Islet of Langerhans (tissue), 1 donor: ENCODE data around the gene AP5Z1.

Experiments
- FAIRE-seq: peaks from one replicate; lab custom pipeline; 2011; peaks lifted over from hg19 to GRCh38; lab: Jason Lieb, UNC

AP5Z1 gene

GRCh38 chr7:4775250-4775847 is at the start of gene AP5Z1:
Gene AP5Z1 (plus strand): TSS chr7:4775623. CDS start chr7:4775716, 93 bp downstream.
- FAIRE-seq: no peak

GRCh38 chr7:4725850-4726450 is 49.5 kb upstream of the AP5Z1 start:
- FAIRE-seq: no peak

GRCh38 chr7:4726566-4726965 is 48.9 kb upstream of the AP5Z1 start:
- no peak for FAIRE-seq

GRCh38 chr7:4727914-4728705 is 47.3 kb upstream of the AP5Z1 start:
- no peak for FAIRE-seq

DNA sequence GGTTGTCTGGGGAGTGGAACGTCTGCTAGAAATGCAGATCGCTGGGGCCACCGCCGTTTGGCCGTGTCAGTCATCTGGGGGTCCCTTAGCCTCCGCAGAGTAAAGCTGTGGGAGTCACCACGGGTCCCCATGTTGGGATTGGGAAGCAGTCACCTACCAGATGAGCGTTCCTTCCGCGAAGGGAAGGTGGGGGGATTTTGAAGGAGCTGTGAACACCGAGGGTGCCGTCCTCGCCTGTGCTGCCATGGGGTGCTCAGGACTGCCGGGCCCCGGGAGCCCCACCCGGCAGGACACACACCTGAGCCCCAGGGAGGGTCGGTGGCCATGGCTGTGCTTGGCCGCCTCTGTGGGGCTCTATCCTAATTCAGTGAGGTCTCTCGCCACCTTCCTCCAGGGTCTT is 46.2 kb upstream of the AP5Z1 start:
- no peak for FAIRE-seq

DNA sequence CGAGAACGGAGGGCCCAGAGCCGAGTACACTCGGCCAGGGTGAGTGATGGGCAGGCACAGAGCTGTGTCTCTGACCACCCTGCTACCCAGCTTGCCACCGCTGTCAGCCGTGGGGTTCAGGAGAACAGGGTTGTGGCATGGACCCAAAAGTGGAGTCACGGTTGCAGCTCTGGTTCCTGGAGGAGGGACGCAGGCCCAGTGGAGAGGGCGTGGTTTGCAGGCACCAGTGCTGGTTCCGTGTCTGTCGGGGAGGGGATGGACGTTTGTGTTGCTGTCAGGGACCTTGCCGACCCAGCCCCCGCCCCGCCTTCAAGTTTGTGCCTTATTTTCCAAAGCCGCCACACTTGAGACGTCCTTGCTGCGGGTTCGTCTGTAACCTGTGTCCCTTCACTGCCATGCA is 45.1 kb upstream of the AP5Z1 start:
- no peak for FAIRE-seq

GRCh38 chr7:4730971-4731370 is 44.5 kb upstream of the AP5Z1 start:
- no peak for FAIRE-seq

DNA sequence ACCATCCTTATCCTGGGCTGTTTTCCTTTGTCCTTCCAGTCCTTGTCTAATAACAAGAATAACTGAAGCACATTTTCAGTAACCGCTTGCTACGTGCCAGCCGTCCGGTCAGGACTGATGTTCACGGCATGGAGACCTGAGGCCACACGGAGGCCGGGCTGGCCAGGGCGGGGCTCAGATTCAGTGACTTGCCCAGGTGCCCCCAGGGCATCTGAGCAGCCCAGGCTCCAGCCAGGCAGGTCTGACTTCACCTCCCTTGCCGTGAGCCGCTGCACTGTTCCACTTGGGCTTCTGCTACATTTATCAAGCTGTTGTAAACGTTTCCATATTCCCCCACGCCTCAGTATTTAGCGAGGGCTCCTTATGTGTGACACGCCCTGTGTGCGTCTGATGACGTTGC is 43.6 kb upstream of the AP5Z1 start:
- no peak for FAIRE-seq

DNA sequence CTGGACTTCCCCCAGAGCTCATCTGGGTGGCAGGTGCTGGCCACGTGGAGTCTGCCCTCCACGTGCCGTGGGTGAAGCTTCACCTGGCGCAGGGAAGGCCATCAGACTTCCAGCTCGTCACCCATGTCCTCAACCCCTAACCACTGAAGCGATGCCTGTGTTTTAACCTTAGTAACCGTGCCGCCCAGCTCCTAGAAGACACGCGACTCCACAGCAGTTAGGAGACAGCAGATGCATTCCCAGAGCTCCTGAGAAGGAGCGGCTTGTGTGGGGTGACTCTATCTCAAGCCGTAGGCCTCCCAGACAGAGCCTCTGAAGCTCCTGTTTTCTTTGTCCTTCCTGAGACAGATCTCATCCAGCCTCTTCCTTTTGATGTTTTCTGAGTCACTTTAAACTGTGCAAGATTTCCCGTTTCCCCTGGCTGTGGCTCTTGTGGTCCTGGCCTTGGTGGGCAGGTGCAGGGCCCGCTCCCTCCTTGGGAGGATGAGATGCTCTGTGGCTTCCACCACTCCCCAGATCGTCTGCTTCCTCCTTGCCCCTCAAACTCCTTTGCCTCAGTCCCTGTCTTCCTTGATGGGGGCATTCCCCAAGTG is 41.4 kb upstream of the AP5Z1 start:
- no peak for FAIRE-seq

GRCh38 chr7:4734587-4735345 is 40.7 kb upstream of the AP5Z1 start:
- no peak for FAIRE-seq

GRCh38 chr7:4737300-4737699 is 38.1 kb upstream of the AP5Z1 start:
- FAIRE-seq: no peak

GRCh38 chr7:4738711-4739527 is 36.5 kb upstream of the AP5Z1 start:
- no peak for FAIRE-seq

DNA sequence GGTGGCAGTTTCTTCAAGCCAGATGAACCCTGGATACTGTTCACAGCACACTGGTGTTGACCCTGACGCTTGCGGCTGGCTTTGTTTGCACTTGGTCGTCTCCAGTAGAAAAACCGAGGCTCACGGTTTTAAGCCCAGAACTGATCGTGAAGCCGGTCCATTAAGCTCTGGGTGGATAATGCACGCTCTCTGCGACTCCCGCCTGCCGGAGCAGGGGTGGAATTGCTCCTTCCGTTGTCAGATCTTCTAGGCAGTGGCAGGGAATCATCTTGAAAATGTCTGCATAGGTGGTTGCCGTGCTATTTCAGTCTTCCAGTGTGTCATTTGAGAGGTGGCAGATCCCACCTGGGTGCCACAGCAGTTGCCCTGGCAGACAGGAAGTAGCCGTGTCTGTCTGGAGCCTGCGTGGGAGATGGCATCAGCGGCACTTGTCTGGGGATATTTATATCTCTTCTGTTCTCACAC is 35.9 kb upstream of the AP5Z1 start:
- FAIRE-seq: no peak

GRCh38 chr7:4740796-4741195 is 34.6 kb upstream of the AP5Z1 start:
- no peak for FAIRE-seq

- no peak for FAIRE-seq
Observed at GRCh38 chr7:4742051-4742573, 33.3 kb upstream of the AP5Z1 start.

- no peak for FAIRE-seq
Observed at GRCh38 chr7:4742852-4743251, 32.6 kb upstream of the AP5Z1 start.

DNA sequence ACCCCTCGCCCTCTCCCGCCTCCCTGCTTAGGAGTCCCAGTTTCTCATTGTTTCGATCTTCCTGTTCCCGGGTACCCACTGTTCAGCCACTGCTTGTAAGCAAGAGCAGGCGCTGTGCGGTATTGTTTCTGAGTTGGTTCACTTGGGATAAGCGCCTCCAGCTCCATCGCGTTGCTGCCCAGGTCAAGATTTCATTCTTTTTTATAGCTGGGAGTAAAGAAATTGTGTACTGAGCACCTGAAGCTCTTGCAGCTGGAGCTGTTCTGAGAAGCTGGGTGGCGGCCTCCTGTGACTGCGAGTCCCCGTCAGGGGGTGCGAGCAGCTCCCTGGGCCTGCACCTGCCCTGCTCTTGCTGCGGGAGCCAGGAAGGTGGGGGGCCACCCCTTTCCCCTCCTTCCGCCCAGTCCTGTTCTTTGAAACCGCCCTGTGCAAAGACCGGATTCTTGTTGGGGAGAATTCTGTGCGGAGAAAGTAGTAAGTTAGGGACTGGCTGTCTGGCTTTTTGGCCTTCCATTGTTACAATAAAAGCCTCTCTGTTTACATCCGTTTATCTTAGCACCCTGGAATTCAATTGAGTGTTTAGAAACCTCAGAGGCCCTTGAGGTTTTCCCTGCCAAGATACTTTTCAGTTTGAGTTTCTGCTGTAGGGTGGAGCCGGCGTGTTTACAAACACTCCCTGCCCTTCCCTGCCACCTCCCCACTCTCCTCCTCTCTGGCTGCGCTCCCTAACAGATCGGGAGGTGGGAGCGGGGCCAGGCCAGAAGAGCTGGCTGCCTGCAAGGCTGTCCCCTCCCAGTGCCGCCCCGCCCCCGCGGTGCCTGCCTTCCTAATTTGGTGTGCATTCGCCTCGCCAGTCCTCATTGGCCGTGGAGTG is 30.8 kb upstream of the AP5Z1 start:
- no peak for FAIRE-seq

GRCh38 chr7:4745265-4745919 is 30.0 kb upstream of the AP5Z1 start:
- FAIRE-seq: no peak
